HG03439 (cell line): ENCODE results near the gene GMDS.

Experiments
- ATAC-seq: cut with Tn5 transposase; IDR thresholded peaks from one replicate; pipeline ENCODE4 v1.9.1; 2021; ENCODE audit warnings: mild to moderate bottlenecking, moderate library complexity; ENCODE audit not compliant: unreplicated experiment

The GMDS gene

DNA sequence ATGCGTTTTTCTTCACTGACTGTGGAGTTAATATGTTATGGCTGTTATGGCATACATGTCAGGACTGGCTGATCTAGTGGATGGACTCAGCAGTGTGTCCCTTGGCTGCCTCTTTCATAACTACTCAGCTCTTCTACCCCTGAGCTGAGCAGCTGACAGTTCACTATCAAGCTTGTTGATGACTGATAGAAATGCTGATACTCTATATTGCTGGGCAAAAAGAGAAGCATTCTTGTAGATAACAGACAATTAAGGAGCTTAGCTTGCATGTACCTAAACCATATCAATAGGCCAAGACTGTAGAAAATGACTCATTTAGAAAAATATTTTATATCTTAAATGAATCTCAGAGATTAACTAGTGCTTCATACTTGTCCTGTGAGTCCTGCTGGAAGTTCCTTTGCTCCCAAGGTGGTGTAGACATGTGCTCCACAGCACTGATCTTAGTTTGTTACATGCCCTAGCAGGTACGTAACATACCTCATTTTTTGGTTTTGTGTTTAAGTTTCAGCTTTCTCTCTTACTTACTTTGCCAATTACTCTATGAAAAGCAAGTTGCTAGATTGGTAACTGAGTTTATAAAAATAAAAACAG, 236.9 kb downstream of the GMDS start:
- no peak for ATAC-seq

DNA sequence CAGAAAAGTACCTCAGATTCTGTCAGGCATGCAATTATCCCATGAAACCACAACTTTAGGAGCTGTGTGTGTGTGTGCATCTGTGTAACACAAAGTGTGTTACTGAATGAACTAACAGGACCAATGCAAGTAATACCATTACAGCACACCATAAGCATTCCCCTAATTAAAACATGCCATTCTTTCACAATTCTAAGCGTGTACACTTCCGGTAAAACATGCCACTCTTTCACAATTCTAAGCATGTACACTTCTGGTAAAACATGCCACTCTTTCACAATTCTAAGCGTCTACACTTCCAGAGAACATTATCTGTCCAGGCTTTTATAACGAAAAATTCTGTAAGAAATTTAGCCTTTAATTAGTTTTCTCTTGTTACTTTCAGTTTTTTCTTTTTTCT, 238.2 kb downstream of the GMDS start:
- ATAC-seq, result no peak

DNA sequence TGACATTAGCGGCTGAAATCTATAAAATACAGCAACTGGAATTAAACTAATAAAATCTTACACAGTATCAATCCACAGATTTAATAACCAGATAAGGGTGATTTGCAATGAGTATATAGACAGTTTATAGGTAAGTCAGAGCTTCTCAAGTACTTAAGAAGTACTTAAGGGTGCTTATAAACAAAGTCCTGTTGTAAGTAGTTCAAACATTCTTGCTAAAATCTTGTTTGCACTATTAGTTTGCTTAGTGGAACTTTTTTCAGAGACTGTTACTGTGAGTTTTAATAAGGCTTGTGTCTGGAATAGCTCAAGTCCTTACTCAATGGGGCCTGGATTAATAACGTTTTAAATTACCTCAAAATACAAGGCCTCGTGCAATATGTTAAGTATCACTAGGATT, 240.5 kb downstream of the GMDS start:
- no peak for ATAC-seq

DNA sequence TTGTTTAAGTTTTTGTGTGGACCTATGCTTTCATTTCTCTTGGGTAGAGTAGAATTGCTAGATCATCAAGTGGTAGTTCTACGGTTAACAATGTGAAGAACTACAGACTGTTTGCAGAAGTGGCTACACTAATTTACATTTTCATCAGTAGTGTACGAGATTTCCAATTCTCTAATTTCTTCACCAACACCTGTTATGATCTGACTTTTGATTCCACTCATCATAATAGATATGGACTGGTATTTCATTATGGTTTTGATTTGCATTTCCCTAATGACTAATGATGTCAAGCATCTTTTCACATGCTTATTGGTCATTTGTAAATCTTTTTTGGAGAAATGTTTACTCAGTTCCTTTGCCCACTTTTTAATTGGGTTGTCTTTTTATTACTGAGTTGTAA, 244.4 kb downstream of the GMDS start:
- ATAC-seq, result no peak

DNA sequence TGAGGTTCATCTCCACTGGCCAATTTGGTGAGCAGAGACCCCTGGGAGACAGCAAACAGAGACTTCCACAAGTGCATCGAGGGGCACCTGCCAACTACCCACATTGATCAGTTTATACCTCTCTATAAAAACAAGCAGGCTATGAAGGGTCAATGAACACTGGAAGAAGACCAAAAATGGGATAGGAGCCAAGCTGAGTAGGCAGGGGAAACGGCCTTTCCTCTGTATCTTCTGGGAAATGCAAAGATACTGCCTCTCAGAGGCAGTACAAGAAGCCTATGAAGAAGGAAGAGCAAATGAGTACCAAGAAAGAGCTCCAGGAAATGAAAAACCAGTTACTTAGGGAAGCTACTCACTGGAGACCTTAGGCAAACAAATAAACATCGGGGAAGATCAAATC, 247.7 kb downstream of the GMDS start:
- ATAC-seq, result no peak

DNA sequence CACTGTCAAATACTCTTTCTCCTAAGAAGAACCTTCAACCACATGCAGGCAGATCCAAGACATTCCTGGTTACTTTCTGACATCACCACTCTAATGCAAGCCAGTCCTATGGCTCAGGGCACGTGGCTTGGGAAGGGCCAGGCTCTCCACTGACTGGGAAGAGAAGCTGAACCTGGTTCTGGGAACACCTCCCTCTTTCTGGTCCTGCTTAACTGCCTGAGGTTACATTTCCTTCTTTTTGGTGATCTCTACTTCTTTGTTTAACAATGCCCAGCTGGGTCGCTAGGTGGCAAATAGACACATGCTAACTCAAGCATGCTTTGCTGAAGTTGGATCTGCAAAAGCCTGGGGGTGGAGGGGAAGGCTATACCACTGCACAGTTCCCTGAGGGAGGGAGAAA, 249.8 kb downstream of the GMDS start:
- no peak for ATAC-seq

DNA sequence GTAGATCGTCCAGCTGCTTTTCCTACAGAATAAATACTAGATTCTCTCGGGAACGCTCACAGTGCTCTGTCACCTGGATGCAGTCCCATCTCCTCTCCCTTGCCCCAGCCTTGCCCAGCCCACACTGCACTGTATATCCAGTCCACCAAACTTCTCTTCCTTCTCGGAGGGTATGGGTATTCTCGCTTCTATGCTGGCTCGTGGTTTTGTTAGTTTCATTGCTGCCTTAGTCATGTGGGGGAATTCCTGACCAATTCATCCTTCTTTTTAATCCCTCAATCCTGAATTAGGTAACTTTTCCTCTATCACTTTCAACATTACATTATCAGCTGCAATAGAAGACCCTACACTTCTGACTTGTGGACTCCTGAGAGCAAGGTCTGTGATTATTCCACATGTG, 252.4 kb downstream of the GMDS start:
- no peak for ATAC-seq

DNA sequence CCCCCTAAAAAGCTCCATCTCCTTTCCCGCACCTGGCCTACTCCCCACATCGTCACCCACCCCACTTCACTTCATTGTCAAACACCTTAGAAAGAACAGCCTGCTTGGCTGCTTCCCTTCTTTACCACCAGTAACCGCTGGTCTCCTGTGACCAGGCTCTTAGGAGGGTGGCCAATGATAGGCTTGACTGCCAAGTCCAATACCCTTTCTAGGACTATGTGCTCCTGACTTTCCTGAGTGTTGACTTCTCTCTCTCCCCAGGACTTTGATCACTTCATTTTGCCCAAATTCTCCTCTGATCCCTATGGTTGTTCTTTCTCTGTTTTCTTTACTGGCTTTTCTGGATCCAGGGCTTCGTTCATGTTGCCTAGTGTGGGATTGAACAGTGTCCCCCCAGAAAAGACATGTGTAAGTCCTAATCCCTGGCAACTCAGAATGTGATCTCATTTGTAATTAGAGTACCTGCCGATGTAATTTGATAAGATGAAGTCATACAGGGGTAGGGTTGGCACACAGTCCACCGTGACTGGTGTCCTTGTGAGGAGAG, 254.0 kb downstream of the GMDS start:
- ATAC-seq, result no peak

DNA sequence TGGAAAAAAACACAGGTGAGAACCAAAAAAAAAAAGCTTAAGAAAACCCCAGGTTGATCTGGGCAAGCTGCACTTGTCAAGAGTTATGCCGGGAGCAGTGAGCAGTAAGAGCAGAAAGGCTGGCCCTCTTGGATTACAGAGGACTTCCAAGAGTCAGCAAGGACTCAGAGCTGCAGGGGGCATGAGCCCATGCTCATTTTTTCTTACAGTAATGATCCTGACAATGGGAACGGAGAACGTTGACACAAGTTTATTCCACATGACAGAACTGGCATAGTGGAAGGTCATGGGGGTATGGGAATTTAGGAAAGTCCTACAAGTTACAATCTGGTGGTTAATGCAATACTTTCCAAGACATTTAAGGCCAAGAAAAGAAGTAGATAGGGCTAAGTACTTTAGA, 256.6 kb downstream of the GMDS start:
- no peak for ATAC-seq

DNA sequence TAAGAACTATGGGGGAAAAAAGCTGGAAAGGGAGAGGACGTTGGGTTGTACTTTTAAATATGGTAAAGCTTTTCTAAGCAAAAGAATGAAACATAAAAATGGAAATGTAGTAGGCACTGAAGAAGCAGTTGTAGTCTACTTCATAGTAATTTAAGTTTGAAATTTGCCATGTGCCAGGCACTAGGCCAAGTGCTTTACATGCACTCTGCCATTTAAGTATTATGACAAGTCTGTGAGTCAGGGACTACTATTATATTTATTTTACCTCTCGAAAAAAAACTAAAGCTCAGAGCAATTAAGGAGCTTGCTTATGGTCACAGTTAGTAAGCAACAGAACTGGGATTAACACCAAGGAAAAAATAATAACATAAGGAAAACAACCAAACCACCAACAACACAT, 257.8 kb downstream of the GMDS start:
- ATAC-seq, result no peak

DNA sequence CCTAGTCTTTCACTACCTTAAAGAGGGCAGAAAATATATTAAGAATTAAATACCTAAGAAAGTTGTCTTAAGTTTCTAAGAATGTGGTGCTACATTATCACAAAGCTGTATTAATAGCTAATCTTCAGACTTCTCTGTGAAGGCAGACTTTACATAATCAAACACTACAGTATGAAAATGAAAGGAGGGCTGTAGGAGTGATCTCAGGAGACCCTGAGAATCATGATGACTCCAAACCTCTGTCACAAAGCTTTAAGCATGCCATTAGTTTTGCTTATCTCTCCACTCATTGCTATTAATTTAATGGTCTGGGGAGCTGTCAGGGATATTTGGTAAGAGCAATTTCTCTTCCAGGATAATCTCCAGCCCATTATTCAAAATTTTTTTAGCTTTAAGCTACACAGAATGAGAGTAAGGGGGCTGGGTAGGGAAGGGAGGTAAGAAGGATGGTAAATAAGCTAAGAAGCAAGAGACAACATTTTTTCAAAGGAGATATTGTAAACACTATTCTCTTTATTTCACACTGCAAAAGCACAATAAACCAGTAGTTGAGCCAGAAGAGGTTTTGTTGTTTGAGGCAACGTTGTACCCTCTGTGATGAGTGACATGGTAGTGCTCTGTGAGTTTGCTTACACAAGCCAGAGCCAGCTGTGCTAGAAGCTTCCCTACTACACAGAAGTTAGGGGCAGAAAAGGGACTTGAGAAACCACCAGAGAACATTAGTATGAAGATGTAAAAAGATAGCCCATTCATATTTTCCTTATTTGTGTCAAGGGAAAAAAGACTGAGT, 258.8 kb downstream of the GMDS start:
- no peak for ATAC-seq

DNA sequence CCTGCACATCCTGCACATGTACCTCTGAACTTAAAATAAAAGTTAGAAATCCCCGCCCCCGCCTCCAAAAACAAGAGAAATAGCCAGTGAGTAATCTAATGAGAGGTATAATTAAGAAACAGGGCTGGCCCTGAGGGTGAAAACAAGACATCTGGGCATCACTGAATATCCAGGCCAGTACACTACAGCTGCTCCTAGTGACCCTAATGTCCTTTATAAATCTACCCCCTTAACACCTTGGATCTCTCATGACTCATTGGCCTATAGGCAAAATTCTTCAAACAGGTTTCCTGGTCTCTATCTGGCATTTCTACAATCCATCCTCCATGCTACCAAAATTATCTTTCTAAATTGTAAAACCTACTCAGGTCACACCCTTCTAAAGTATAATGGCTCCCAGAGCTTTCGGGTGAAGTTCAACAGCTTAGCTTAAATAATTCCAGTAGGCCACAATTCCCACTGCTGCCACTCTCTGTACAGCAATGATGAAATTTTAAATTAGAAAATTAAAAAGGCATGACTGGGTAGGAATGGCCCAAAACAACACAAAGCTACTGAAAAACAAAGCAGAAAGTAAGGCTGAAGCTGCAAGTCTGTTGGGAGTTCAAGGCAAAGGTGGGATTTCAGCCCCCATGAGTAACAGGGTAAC, 260.9 kb downstream of the GMDS start:
- no peak for ATAC-seq

DNA sequence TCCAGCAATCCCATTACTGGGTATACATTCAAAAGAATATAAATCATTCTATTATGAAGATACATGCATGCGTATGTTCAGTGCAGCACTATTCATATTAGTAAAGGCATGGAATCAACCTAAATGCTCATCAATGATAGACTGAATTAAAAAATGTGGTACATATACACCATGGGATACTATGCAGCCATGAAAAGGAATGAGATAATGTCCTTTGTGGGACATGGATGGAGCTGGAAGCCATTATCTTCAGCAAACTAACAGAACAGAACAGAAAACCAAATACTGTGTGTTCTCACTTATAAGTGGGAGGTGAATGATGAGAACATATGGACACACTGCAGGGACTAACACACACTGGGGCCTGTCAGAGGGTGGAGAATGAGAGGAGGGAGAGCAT, 261.6 kb downstream of the GMDS start:
- ATAC-seq, result no peak

DNA sequence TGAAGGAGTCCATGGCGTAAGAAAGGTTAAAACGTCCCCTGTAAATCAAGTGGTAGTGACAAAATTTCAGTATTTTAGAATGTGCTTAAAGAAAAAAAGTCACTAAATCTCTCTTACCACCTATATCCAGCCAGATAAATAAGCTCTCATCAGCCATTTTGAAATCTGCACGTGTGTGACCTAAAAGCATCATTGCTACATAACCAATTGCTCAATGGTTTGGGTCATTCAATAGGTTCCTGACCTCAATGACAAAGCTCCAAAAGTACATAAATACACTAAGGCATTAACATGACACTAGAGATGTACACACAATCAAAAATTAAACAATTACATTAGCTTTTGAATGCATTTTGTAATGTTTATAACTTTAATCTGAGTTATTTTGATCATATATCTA, 272.4 kb downstream of the GMDS start:
- no peak for ATAC-seq

DNA sequence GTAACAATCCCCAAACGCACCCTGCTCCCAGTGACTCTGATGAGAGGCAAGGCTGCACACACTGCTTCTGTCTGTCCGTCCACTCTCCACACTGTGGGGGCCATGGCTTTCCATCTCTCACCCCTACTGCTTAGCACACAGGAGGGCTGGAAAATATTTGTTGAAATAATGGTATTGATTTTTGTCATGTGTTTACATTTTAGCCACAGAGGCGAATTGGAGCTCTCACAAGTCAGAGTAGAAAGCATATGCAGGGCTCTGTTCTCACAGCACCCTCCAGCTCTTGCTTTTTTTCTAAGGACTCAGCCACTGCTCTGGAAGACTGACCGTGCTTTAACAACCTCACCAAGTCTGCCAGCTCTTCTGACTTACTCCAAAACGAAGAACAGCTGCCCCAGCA, 273.8 kb downstream of the GMDS start:
- no peak for ATAC-seq

DNA sequence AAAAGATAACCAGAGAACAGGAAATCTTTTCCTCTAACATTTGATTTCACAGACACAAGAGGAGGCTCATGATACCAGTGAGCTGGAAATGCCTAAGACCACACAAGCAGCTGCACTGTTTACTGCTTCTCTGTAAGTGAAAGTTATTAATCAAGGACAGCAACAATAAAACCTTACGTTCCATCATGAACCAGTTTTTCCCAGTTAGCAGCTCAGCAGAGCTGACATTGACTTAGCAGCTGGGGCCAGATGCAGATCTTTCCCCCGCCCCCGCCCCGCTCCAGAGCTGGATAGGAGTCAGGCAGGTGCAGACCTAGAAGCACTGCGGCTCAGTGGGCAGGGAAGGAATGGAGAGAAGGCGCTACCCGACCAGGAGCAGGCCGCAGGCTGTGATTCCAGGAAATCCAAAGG, 275.2 kb downstream of the GMDS start:
- no peak for ATAC-seq

DNA sequence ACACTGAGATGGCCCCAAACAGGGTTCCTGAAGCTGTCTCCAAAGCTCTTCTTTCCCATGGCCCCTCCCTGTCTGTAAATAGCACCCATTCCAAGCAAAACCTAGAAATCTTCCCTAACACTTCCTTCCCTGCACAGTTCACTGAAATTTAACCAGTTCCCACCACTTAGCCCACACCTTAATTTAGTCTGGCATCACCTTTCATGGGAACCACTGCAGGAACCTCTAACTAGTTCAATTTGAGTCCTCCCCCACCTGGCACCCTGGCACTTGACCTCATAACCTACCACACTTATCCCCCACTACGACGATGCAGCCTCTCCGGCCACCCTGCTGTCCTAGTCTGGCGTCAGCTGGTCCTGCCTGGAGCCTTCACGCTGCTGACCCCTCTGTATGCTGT, 278.7 kb downstream of the GMDS start:
- no peak for ATAC-seq

DNA sequence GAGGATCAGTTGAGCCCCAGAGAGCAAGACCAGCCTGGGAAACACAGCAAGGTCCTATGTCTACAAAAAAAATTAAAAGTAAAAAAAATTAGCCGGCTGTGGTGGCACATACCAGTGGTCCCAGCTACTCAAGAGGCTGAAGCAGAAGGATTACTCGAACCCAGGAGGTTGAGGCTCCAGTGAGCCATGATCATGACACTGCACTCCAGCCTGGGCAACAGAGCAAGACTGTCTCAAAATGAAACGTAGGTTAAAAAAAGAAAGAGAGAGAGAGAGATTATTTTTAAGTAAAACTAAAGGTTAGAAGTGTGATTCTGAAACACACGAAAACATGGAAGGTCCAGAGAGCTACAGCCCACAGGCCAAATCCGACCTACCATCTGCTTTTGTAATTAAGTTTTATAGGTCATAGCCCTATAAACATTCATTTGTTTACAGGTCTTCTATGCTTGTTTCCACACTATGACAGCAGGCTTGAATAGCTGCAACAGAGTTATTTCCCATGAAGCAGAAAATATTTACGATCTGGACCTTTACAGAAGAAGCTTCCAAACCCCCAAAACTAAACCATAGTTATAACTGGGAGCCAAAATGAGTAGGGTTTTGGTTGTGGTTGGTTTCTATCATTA, 279.7 kb downstream of the GMDS start:
- ATAC-seq, result no peak

DNA sequence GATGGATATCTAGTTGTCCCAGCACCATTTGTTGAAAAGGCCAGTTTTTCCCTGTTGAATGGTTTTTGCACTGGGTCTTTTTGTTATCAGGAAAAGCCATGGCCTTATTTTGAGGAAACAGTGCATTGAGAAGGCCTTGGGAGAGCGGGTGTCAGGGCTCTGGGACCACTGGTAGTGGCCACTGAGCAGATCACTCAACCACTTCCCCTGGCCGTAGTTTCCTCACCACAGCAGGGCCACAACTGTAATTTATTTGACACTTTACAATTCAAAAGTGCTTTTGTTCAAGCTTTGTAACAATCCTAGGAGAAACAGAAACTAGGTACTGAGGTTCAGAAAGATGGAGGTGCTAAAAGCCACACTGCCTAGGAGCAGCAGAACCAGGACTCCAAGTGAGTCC, 281.8 kb downstream of the GMDS start:
- no peak for ATAC-seq

DNA sequence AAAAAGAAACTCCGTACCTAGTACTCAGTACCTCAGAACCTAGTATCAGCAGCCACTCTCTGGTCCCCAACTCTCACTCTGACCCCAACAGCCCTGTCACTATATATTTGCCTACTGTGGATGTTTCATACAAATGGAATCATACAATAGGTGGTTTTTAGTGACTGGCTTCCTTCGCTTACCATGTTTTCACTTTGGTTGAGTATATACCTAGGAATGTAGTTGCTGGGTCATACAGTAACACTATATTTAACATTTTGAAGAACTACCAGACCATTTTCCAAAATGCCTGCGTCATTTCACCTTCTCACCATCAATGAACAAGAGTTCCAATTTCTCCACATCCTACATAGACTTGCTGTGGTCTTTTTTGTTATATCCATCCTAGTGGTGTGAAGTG, 283.2 kb downstream of the GMDS start:
- ATAC-seq, result no peak

DNA sequence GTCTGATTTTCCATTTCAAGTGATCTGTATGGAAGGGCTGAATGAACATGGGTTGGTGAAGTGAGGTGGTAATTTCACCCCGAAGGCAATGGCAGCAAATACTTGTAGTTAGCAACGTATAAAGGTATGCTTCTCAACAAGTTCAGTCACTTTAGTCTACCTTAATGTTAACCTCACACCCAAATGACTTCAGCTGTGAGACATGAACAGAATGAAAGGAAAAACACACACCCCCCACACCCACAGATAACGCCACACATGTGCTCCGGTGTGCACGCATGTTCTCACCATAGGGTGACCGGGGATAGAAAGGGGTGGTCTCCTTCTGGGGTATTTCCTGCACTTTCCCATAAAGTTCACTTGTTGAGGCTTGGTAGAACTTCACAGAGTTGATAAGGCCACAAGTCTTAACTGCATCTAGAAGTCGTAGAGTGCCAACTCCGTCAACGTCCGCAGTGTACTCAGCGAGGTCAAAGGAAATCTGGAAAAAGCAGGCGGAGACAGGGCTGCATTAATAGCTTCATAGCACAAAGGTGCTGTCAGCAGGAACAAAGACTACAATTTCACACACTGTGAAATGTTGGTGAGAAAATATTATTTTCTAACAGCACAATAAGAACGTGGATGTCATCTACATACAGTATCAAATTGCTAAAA, 284.8 kb downstream of the GMDS start:
- ATAC-seq, result no peak
